GM23248 (cell line): ENCODE data around the gene RAI14. TPM values are rescaled to one million over a fixed set of nuclear protein-coding genes. Genes with fewer than 3 reads are reported as not detected.
A peak's percentile ranks its signal among the peaks of the same experiment; 100 is the strongest.

Source experiments
- DNase-seq: peaks from one replicate; pipeline ENCODE4 v3.0.0-alpha.2; 2015
- H2AFZ ChIP-seq: fragments of 200-600 bp; sonication (generic); 2 replicates; pipeline ENCODE4 v1.6.1; 2016; ENCODE audit warnings: antibody characterized with exemption
- H3F3A ChIP-seq: fragments of 200-600 bp; sonication (generic); 2 replicates; pipeline ENCODE4 v1.6.1; 2016; ENCODE audit warnings: mild to moderate bottlenecking, antibody characterized with exemption, mixed run types; ENCODE audit not compliant: insufficient read depth
- H3K27ac ChIP-seq: fragments of 200-600 bp; sonication (generic); 2 replicates; pipeline ENCODE4 v1.5.1; 2016; ENCODE audit warnings: mild to moderate bottlenecking
- H3K27me3 ChIP-seq: fragments of 200-600 bp; sonication (generic); replicated peaks from 2 replicates; pipeline ENCODE4 v1.6.1; 2016; ENCODE audit warnings: mild to moderate bottlenecking; ENCODE audit not compliant: insufficient read depth
- H3K36me3 ChIP-seq: fragments of 200-600 bp; sonication (generic); 2 replicates; pipeline ENCODE4 v1.6.1; 2016; ENCODE audit warnings: low read depth, mild to moderate bottlenecking
- H3K4me1 ChIP-seq: fragments of 200-600 bp; sonication (generic); 2 replicates; pipeline ENCODE4 v1.6.1; 2016; ENCODE audit warnings: mild to moderate bottlenecking; ENCODE audit not compliant: insufficient read depth
- H3K4me2 ChIP-seq: fragments of 200-600 bp; sonication (generic); one replicate; pipeline ENCODE4 v1.6.1; 2016; ENCODE audit warnings: mild to moderate bottlenecking; ENCODE audit not compliant: unreplicated experiment
- H3K4me3 ChIP-seq: fragments of 200-600 bp; sonication (generic); 2 replicates; pipeline ENCODE4 v1.5.1; 2016; ENCODE audit warnings: mild to moderate bottlenecking
- H3K79me2 ChIP-seq: fragments of 200-600 bp; sonication (generic); 2 replicates; pipeline ENCODE4 v1.6.1; 2016; ENCODE audit warnings: mild to moderate bottlenecking; ENCODE audit not compliant: insufficient read depth
- H3K9ac ChIP-seq: fragments of 200-600 bp; sonication (generic); 2 replicates; pipeline ENCODE4 v1.6.1; 2016; ENCODE audit warnings: mild to moderate bottlenecking
- H3K9me2 ChIP-seq: fragments of 200-600 bp; sonication (generic); 2 replicates; pipeline ENCODE4 v1.6.1; 2016; ENCODE audit warnings: mixed run types, mild to moderate bottlenecking, moderate library complexity; ENCODE audit not compliant: insufficient read depth
- H3K9me3 ChIP-seq: fragments of 200-600 bp; sonication (generic); one replicate; pipeline ENCODE4 v1.6.1; 2017; ENCODE audit warnings: low read depth
- H4K20me1 ChIP-seq: fragments of 200-600 bp; sonication (generic); 2 replicates; pipeline ENCODE4 v1.6.0; 2016; ENCODE audit not compliant: insufficient read depth
- EZH2 ChIP-seq: fragments of 200-600 bp; sonication (generic); IDR thresholded peaks from 2 replicates; pipeline ENCODE4 v1.6.1; 2018; ENCODE audit warnings: antibody characterized with exemption, mild to moderate bottlenecking; ENCODE audit not compliant: insufficient read depth, poor library complexity, severe bottlenecking
- EZH2phosphoT487 ChIP-seq: fragments of 200-600 bp; sonication (generic); IDR thresholded peaks from 2 replicates; pipeline ENCODE4 v1.6.1; 2018; ENCODE audit warnings: antibody characterized with exemption, moderate library complexity, mild to moderate bottlenecking, low read depth; ENCODE audit not compliant: insufficient read depth
- WGBS, 2 experiments: methylation state at CpG; one replicate each; pipeline ENCODE4 v1.1.6; 2015 to 2017; ENCODE audit warnings: low lambda C conversion rate in 2 of 2, low coverage in 1 of 2; ENCODE audit errors: missing lambda C conversion rate in 2 of 2; 5-methylcytosine and 5-hydroxymethylcytosine counted together
- in situ Hi-C: fragments of 300-500 bp; cut with MboI; formaldehyde crosslinking; loops from 2 replicates; pipeline ENCODE4 v1.15.0; 2020
- polyA plus RNA-seq: library from polyadenylated mRNA; unstranded; fragments of >200 nt; fragmentation: Nextera tagmentation; extraction: Ambion mirVana; gene quantifications from 2 replicates; pipeline ENCODE4 v1.2.1, GENCODE V29; 2016
- total RNA-seq: library from RNA; depleted of rRNA; stranded (reverse); fragments of >200 nt; shearing (Covaris generic); gene quantifications from 2 replicates; pipeline ENCODE4 v1.2.3, GENCODE V29; 2014

RAI14 gene
- total and polyA plus RNA-seq, 2 experiments from 2014 or later = 116 to 124 TPM

DNA sequence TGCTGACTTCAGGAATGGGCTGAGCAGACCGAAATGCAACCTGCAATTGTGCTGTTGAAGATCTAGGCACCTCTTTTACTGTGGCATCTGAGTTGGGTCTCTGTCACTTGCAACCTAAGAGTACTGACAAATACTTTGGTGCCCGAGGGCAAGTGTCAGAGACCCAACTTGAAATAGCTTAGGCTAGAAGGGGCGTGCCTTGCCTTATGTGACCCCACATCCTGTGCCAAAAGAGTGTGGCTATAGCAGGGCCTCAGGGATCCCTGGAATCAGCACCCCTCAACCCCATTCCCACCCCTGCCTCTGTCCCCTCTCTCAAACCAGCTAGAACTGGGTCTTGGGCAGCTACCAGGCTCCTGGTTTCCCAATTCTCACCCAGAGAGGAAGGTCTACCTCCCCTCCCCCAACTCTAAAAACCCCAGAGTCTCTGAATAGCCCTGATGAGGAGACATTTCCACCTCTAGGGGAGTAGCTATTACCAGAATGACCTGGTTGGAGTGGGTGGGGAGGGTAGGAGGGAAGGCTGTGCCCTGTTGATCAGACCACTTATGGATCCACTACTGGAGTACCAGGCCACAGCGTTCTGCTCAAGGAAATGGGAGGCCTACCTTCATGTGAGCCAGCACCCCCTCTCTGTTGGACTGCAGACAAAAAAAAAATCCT is 17.5 kb downstream of the RAI14 start:
- peak overlapping the region; percentile 94 for H3K27ac ChIP-seq
- H3K36me3 ChIP-seq = peaks cover 15% of the 10 kb centered on the region
- H3F3A ChIP-seq = peaks cover 56% of the 10 kb centered on the region
- H3K79me2 ChIP-seq = peaks cover 97% of the 10 kb centered on the region
- H3K27me3 ChIP-seq = no peaks in the 10 kb centered on the region
- peak overlapping the region; percentile 3; the same call in 1 of the 2 replicates for H3K4me3 ChIP-seq
- TF ChIP-seq EZH2phosphoT487 (no peak), EZH2 (no peak)
- peaks cover 45% of the 10 kb centered on the region for H3K4me1 ChIP-seq
- peak overlapping the region; percentile 62 for H3K9ac ChIP-seq
- 95 to 98% methylated on average over 4 of the region's 4 CpGs for WGBS, 2 experiments
- H2AFZ ChIP-seq = no peak overlapping the region
- DNase-seq = no peak
- H3K9me3 ChIP-seq = no peaks in the 10 kb centered on the region
- no peaks in the 10 kb centered on the region for H3K9me2 ChIP-seq
- in situ Hi-C loops = no loop called here
- no peaks in the 10 kb centered on the region for H4K20me1 ChIP-seq
- H3K4me2 ChIP-seq = peak overlapping the region; percentile 44

DNA sequence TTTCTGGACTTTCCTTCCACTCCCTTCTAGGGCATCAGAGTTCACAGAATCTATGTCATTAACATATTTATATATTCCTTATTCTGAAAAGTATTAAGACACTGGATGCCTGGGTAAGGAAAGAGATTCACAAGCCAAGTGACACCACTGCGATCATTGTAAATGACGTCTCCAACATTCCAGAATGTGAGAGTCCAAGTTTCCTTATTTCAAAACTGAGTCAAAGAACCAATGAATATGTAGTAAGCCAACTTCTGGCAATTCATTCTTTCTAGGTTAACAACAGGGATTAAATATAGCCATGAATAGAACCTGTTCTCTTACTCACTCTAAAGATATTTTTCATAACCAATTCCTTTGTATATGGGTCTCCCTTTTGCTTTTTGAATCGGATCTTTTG is 18.1 kb downstream of the RAI14 start:
- peak overlapping the region; percentile 62 for H3K9ac ChIP-seq
- H3K36me3 ChIP-seq = peaks cover 12% of the 10 kb centered on the region; the same call in 1 of the 2 replicates
- no peaks in the 10 kb centered on the region for H3K27me3 ChIP-seq
- H3K79me2 ChIP-seq = peaks cover 97% of the 10 kb centered on the region
- in situ Hi-C loops = no loop called here
- no peaks in the 10 kb centered on the region for H3K9me3 ChIP-seq
- peak overlapping the region; percentile 3; the same call in 1 of the 2 replicates for H3K4me3 ChIP-seq
- H3K4me1 ChIP-seq = peaks cover 45% of the 10 kb centered on the region
- peak overlapping the region; percentile 94 for H3K27ac ChIP-seq
- 0 to 6% methylated on average over 3 of the region's 3 CpGs for WGBS, 2 experiments
- TF ChIP-seq EZH2phosphoT487 = no peak
- TF ChIP-seq EZH2 = no peak
- peaks cover 56% of the 10 kb centered on the region for H3F3A ChIP-seq
- no peaks in the 10 kb centered on the region for H3K9me2 ChIP-seq
- peak; percentile 96 for DNase-seq
- peak overlapping the region; percentile 44 for H3K4me2 ChIP-seq
- H4K20me1 ChIP-seq = no peaks in the 10 kb centered on the region
- no peak overlapping the region for H2AFZ ChIP-seq

DNA sequence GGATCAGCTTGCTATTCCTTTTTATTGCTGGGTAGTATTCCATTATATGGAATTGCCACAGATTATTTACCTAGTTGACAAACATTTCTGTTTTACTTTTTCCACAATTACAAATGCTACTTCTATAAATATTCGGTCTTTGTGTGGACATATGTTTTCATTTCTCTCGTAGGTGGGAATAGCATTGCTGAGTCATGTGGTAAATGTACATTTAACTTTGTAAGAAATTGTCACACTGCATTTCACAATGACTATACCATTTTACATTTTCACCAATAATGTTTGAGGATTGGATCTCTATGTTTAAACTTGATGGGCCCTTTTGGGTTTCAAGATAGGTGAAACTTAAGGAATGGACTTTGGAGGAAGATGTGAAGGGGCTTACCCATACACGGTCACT is 19.7 kb downstream of the RAI14 start:
- peaks cover 58% of the 10 kb centered on the region for H3F3A ChIP-seq
- H3K27me3 ChIP-seq = no peaks in the 10 kb centered on the region
- no peaks in the 10 kb centered on the region for H3K9me3 ChIP-seq
- 60% methylated on average over 3 of the region's 3 CpGs for WGBS, 2 experiments
- H3K9me2 ChIP-seq = no peaks in the 10 kb centered on the region
- H3K27ac ChIP-seq = peak overlapping the region; percentile 94
- H4K20me1 ChIP-seq = no peaks in the 10 kb centered on the region
- in situ Hi-C loops = no loop called here
- peaks cover 97% of the 10 kb centered on the region for H3K79me2 ChIP-seq
- no peak for TF ChIP-seq EZH2
- TF ChIP-seq EZH2phosphoT487 = no peak
- peaks cover 5% of the 10 kb centered on the region; the same call in 1 of the 2 replicates for H3K36me3 ChIP-seq
- H3K4me1 ChIP-seq = peaks cover 45% of the 10 kb centered on the region
- H3K4me2 ChIP-seq = no peak overlapping the region
- no peak overlapping the region for H3K4me3 ChIP-seq
- no peak overlapping the region for H3K9ac ChIP-seq
- DNase-seq = peak; percentile 53
- no peak overlapping the region for H2AFZ ChIP-seq

DNA sequence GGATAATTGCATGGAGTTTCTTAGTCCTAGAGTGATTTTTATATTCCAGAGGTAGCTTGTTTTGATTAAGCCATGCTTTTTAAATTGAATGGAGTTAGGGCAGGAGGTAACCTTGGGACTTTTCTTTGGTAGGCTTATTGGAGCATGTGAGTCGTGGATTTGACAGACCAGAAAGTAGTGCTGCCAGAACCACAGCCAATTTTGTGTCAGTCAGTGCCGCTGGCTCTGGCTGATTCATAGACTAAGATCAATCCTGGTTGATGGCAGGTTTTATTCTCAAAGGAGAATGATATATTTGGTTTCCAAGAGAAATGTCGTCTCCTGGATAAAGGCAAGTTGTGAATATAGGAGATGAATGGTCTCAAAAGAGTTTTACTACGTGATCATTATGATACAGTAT is 20.3 kb downstream of the RAI14 start:
- no peak overlapping the region for H3K4me3 ChIP-seq
- peak overlapping the region; percentile 4; the same call in 1 of the 2 replicates for H3K9ac ChIP-seq
- no peak overlapping the region for H3K4me2 ChIP-seq
- H3K9me2 ChIP-seq = no peaks in the 10 kb centered on the region
- TF ChIP-seq EZH2 (no peak), EZH2phosphoT487 (no peak)
- peaks cover 97% of the 10 kb centered on the region for H3K79me2 ChIP-seq
- peaks cover 45% of the 10 kb centered on the region for H3K4me1 ChIP-seq
- WGBS, 2 experiments = 33 to 44% methylated on average over 4 of the region's 4 CpGs
- no peaks in the 10 kb centered on the region for H4K20me1 ChIP-seq
- H3K36me3 ChIP-seq = peaks cover 5% of the 10 kb centered on the region; the same call in 1 of the 2 replicates
- no peak overlapping the region for H2AFZ ChIP-seq
- H3K9me3 ChIP-seq = no peaks in the 10 kb centered on the region
- H3F3A ChIP-seq = peaks cover 61% of the 10 kb centered on the region
- no peaks in the 10 kb centered on the region for H3K27me3 ChIP-seq
- H3K27ac ChIP-seq = peak overlapping the region; percentile 94
- in situ Hi-C loops = no loop called here
- DNase-seq = peak; percentile 45
